ENCODE results near the gene NUDT2.

DNA sequence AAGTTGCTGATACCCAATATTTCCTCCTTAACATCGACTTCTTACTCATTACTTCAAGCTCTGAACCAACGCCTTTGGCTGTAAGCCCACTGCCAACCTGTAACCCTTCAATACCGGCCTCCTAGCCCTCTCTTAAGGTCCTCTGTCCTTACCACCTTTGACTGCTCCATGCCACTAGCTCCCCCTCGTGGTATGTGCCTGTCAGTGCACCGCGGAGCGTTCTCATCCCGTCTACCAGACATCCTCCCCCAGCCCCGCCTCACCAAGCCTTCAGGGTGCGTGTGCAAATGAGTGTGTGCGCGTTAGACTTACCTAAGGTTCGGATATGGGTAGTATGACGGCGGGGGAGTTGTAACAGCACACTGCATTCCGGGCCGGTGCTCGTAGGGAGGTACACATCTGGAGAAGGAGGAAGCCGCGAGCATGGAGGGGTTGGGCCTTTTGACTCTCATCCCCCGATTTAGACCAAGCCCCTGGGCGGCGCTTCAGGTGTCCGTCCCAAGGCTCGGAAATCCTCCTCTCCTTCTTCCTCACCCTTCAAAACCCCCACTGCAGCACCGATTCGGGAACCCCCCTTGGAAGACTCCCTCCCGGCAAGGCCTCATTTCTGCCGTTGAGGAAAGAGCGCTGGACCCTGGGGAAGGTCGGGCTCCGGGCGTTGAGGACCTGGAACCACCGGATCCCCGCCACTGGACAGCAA is 50.1 kb downstream of the NUDT2 start:
- TF ChIP-seq, protein P1, sequence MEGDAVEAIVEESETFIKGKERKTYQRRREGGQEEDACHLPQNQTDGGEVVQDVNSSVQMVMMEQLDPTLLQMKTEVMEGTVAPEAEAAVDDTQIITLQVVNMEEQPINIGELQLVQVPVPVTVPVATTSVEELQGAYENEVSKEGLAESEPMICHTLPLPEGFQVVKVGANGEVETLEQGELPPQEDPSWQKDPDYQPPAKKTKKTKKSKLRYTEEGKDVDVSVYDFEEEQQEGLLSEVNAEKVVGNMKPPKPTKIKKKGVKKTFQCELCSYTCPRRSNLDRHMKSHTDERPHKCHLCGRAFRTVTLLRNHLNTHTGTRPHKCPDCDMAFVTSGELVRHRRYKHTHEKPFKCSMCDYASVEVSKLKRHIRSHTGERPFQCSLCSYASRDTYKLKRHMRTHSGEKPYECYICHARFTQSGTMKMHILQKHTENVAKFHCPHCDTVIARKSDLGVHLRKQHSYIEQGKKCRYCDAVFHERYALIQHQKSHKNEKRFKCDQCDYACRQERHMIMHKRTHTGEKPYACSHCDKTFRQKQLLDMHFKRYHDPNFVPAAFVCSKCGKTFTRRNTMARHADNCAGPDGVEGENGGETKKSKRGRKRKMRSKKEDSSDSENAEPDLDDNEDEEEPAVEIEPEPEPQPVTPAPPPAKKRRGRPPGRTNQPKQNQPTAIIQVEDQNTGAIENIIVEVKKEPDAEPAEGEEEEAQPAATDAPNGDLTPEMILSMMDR (IDR thresholded peaks at IDR 0.05; ENCODE audit: poor library complexity, severe bottlenecking), result peak; percentile 78
- TF ChIP-seq EZH2 (IDR thresholded peaks at IDR 0.05; ENCODE audit: borderline replicate concordance, insufficient read depth, low read length, poor library complexity, severe bottlenecking) (no peak), EP300 (conservative IDR thresholded peaks at IDR 0.05; ENCODE audit: poor library complexity, severe bottlenecking) (no peak), MXI1 (conservative IDR thresholded peaks at IDR 0.05; ENCODE audit: poor library complexity, severe bottlenecking) (no peak), SMC3 (conservative IDR thresholded peaks at IDR 0.05; ENCODE audit: poor library complexity) (peak; percentile 62), POLR2AphosphoS5 (IDR thresholded peaks at IDR 0.05) (no peak), TAF1 (IDR thresholded peaks at IDR 0.05; ENCODE audit: low read depth) (no peak)
- TF ChIP-seq, protein P2, sequence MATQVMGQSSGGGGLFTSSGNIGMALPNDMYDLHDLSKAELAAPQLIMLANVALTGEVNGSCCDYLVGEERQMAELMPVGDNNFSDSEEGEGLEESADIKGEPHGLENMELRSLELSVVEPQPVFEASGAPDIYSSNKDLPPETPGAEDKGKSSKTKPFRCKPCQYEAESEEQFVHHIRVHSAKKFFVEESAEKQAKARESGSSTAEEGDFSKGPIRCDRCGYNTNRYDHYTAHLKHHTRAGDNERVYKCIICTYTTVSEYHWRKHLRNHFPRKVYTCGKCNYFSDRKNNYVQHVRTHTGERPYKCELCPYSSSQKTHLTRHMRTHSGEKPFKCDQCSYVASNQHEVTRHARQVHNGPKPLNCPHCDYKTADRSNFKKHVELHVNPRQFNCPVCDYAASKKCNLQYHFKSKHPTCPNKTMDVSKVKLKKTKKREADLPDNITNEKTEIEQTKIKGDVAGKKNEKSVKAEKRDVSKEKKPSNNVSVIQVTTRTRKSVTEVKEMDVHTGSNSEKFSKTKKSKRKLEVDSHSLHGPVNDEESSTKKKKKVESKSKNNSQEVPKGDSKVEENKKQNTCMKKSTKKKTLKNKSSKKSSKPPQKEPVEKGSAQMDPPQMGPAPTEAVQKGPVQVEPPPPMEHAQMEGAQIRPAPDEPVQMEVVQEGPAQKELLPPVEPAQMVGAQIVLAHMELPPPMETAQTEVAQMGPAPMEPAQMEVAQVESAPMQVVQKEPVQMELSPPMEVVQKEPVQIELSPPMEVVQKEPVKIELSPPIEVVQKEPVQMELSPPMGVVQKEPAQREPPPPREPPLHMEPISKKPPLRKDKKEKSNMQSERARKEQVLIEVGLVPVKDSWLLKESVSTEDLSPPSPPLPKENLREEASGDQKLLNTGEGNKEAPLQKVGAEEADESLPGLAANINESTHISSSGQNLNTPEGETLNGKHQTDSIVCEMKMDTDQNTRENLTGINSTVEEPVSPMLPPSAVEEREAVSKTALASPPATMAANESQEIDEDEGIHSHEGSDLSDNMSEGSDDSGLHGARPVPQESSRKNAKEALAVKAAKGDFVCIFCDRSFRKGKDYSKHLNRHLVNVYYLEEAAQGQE (IDR thresholded peaks at IDR 0.05; ENCODE audit: borderline replicate concordance), result no peak

All from neural cell (in vitro differentiated cells).